Keratinocyte (primary cell): Measurements from ENCODE around the gene SNAI3.

Experiments
- CTCF ChIP-seq, 3 experiments: IDR thresholded peaks in 1 of 3; conservative IDR thresholded peaks in 1 of 3; optimal IDR thresholded peaks in 1 of 3; 2 replicates in 2 of 3; 3 replicates in 1 of 3; pipeline versions ENCODE3 to v1.5.1; 2011; ENCODE audit warnings: low read length in 3 of 3, mild to moderate bottlenecking in 3 of 3, moderate library complexity in 2 of 3, control low read depth in 1 of 3, inconsistent platforms in 1 of 3; ENCODE audit not compliant: insufficient read depth in 2 of 3; ENCODE audit errors: extremely low read depth in 1 of 3
- EZH2 ChIP-seq: IDR thresholded peaks from one replicate; pipeline ENCODE4 v1.6.1; 2012; ENCODE audit warnings: inconsistent platforms, mild to moderate bottlenecking, low read length, moderate library complexity

- TF ChIP-seq CTCF (optimal IDR thresholded peaks at IDR 0.05 in 1 of 3, IDR thresholded peaks at IDR 0.05 in 1 of 3, conservative IDR thresholded peaks at IDR 0.05 in 1 of 3; ENCODE audit: extremely low read depth in 1 of 3, insufficient read depth in 2 of 3, low read length in 3 of 3): no peak
- no peak for TF ChIP-seq EZH2
Measured at GRCh38 chr16:88700322-88700635, 14.0 kb upstream of the SNAI3 start.
